OCI-LY3 (cell line): ENCODE results near the gene KRTAP19-1.

Experiments used
- CTCF ChIP-seq: fragments of 200-600, 300-600 bp; sonication (generic); IDR thresholded peaks from 2 replicates; pipeline ENCODE4 v1.5.1; 2014; ENCODE audit warnings: antibody characterized with exemption, low read length, low read depth
- EZH2phosphoT487 ChIP-seq: fragments of 200-600 bp; shearing (Covaris generic); IDR thresholded peaks from 2 replicates; pipeline ENCODE4 v1.6.1; 2018; ENCODE audit warnings: antibody characterized with exemption, mixed run types, low read depth

- TF ChIP-seq CTCF (no peak), EZH2phosphoT487 (no peak)
Observed at GRCh38 chr21:30480145-30480544, at the start of gene KRTAP19-1.
